SK-MEL-5 (cell line): Measurements from ENCODE around the gene PATJ. TPM values are rescaled to one million over a fixed set of nuclear protein-coding genes. Genes with fewer than 3 reads are reported as not detected.

Source experiments
- DNase-seq: peaks from one replicate; pipeline ENCODE4 v3.0.0-alpha.2; 2016; ENCODE audit warnings: low read depth, low spot score
- in situ Hi-C: cut with HindIII; loops from 2 replicates; pipeline ENCODE4 v1.10.0; 2016; ENCODE audit warnings: low sequenced_read_pairs, high pct_unique_total_duplicates, low pct_unique_long_range_greater_than_20kb
- total RNA-seq: library from RNA; depleted of rRNA; stranded (reverse); fragments of >200 nt; shearing (Covaris generic); gene quantifications from 2 replicates; pipeline ENCODE4 v1.2.3, GENCODE V29; 2014

PATJ gene
- total RNA-seq, 1 experiment from 2014 or later: 6.3 TPM

GRCh38 chr1:62071695-62072094, 329.4 kb downstream of the PATJ start:
- no peak for DNase-seq
- in situ Hi-C loops: no loop called here

DNA sequence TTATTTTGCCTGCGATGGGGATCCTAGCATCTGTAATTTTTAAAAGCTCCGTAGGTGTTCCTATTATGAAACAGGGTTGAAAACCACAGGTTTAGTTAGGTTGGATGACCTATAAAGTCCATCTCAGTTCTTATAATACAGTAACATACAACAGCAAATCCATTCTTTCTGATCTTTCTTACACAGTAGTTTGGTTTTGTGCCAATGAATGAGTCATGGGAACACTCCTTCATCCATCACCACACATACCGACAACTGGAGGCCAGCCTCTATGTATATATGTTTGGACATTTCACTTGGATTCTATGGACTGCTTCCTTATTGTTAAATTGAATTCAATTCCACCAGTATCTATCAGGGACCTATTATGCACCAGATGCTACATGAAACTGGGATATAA, 334.0 kb downstream of the PATJ start:
- in situ Hi-C loops: no loop called here
- DNase-seq: peak; percentile 75

DNA sequence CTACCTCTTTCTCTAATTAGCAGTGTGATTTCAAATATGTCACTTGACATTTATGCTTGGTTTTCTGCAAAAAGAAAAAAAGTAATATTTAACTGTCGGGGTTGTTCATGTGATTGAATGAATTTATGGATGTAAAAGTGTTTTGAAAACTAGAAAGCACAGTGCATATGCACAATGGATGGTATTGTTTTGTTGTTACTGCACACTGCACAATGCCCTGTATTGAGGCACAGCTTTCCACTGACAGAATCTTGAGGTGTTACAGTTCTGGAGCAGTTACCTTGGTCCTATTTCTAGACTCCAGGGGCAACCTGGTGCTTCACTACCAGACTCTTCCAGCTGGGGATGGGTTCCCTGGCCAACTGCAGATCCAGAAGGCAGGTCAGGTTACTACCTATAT, 335.5 kb downstream of the PATJ start:
- peak; percentile 79 for DNase-seq
- in situ Hi-C loops: no loop called here

- DNase-seq: peak; percentile 70
- in situ Hi-C loops: no loop called here
These were observed 340.4 kb downstream of the PATJ start for GRCh38 chr1:62082456-62083363.

DNA sequence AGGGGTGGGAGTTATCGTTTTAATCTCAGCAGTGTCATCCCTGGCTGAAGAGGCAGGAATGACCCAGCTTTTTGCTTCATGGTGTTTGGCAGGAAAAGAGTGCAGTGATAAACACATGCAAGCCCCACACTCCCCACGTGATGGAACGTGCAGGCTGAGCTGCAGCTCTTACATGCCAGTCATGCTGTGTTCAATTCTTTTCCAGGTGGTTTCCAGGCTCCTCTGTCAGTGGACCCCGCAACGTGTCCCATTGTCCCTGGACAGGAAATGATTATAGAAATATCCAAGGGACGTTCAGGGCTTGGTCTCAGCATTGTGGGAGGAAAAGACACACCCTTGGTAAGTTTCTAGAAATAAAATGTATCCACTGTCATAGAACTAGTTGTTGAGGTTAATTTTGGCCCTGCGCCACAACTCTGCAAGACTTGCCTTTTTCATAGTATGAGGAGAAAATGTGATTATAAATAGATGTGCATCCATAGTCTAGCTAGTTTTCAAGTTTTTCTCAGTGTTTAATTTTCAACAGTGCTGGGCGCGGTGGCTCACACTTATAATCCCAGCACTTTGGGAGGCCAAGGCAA, 342.1 kb downstream of the PATJ start:
- in situ Hi-C loops: no loop called here
- no peak for DNase-seq

DNA sequence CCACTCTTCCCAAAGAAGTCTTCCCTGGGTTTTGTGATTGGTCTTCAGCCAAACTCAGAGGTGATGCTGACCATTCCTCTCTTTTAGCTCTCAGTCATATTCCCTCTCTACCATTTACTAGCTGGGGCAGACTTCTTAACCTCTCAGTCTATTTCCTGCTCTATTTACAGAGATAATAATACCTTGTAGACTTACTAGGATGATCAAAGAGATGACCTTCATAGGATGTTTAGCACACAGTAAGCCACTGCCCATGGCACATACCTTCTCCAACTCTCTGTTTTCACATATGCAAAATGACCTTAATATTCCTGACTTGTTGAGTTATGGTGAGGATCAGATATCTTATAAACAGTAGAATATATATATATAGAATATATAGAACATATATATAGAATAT, 346.2 kb downstream of the PATJ start:
- no peak for DNase-seq
- in situ Hi-C loops: no loop called here

DNA sequence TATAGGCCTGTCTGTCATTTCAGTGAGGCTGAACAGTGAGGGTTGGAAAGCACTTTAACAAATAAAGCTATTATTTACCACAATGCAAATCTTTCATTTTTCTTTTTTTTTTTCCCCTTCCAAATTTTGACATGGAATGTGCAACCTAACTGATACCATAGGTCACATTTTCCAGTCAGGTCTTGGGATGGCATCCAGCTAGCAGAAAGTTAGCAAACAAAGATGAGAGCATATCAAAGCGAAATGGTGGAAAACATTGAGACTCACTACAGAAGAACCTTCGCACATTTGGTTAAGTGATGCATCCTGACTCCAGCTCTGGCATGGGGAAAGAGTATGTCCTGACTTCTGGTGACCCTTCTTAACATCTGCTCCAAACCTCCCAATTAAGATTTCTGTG, 347.3 kb downstream of the PATJ start:
- in situ Hi-C loops: no loop called here
- DNase-seq: no peak

GRCh38 chr1:62090016-62090415, 347.7 kb downstream of the PATJ start:
- no peak for DNase-seq
- in situ Hi-C loops: no loop called here

DNA sequence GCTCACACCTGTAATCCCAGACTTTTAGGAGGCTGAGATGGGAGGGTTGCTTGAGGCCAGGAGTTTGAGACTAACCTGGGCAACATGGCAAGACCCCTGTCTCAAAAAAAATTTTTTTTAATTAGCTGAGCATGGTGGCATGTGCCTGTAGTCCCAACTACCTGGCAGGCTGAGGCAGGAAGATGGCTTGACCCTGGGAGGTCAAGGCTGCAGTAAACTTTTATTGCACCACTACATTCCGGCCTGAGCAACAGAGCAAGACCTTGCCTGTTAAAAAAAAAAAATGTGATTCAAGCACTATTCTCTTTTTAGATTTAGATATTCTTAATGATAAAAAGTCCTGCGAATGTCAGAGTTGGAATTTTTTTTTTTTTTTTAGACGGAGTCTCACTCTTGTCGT, 349.8 kb downstream of the PATJ start:
- no peak for DNase-seq
- in situ Hi-C loops: no loop called here

- in situ Hi-C loops: no loop called here
- no peak for DNase-seq
These were observed 351.0 kb downstream of the PATJ start for GRCh38 chr1:62093261-62093660.

DNA sequence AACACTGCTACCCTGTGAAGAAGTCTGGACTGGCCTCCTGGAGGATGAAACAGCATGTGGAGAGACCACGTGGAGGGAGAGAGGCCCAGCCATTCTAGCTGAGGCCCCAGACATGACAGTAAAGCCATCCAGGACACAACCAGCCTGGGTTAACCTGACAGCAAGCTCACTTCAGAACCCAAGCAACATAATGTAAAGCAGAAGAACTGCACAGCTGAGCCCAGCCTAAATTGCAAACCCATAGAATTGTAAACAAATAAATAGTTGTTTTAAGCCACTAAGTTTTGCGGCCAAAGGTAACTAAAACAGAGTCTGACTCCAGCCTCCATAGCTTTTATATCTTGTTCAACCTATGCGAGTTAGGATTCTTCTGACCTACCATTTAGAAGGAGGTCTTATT, 355.2 kb downstream of the PATJ start:
- no peak for DNase-seq
- in situ Hi-C loops: no loop called here

- no peak for DNase-seq
- in situ Hi-C loops: no loop called here
These were observed 358.2 kb downstream of the PATJ start for GRCh38 chr1:62100442-62100841.

DNA sequence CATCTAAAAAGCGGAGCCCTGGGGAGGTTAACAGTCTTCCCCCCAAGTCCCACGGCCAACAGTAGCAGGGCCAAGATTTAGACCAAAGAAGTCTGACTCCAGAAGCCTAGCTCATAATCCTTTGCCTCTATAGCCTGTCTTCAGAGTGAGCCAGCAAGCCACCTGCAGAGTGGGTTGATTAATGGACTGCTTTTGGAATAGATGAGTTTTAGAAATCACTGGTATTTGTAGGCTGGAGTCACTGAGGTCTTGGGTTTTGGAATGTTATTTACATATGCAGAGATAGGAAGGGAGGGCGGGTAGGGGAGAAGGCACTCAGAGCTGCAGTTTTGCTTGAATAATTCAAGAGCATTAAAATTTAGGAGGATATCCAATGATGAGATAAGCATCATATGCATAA, 361.6 kb downstream of the PATJ start:
- in situ Hi-C loops: no loop called here
- DNase-seq: no peak

- no peak for DNase-seq
- in situ Hi-C loops: no loop called here
These were observed 365.6 kb downstream of the PATJ start for GRCh38 chr1:62107923-62108322.

DNA sequence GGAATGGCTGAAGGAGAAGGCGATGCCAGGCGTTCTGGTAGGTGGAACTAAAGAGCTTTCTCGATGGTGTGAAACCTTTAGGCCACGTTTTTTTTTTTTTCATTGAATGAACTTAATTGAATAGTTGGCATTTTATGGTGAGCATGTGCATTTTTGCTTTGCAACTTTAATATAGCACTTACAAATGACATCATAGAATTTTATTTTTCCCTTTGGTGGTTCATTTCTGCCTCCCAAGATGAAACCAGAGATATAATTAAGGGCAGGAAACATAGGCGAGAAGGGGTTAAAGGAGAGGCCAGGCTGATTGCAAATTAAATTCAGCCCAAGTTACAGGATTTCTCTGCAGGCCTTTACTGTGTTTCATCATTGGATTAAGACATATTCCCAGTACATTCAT, 366.8 kb downstream of the PATJ start:
- in situ Hi-C loops: no loop called here
- no peak for DNase-seq

DNA sequence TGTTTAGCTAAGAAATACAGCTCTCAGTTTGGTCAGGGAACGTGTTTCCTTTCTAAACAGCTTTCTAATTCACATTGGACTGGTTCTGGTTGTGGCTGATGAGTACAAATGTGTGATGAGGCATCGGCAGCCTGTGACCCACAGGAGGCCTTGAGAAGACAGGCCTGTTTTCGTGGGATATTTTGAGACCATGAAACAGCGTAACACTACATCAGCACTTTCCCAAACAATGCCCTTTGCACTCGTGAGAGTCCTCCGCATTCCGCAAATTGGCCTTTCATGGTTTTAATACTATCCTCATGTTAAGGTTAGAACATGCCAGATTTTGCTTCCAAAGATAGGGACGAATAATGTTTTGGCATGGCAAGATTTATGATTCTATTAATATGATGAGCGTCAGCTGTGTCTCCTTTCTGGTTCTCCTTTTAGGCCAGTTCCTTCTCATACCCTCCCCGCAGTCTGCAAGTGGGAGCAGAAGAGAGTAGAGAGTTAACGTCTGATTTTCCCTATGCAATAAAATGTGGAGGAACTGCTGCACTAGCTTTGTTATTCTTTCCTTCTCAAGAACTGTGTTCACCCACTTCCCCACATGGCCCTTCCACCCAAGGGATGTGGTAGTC, 368.0 kb downstream of the PATJ start:
- in situ Hi-C loops: no loop called here
- DNase-seq: no peak

DNA sequence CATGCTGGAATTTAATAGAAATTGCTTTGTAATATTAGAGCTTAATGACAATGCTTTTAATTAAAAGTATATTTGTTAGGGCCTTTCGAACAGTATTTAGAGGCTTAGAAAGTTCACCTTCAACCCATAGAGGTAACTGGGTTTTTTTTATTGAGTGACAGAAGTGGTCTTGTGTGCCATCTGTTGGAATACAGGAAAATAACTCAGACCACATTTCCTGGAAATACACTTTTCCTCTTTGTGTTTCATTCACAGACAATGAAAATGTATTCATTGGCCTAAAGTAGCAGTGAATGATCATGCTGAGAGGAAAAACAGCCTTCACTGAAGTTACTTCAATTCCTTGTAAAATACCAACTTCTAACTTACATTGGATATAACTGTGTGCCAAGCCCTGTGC, 368.8 kb downstream of the PATJ start:
- peak; percentile 36 for DNase-seq
- in situ Hi-C loops: no loop called here

DNA sequence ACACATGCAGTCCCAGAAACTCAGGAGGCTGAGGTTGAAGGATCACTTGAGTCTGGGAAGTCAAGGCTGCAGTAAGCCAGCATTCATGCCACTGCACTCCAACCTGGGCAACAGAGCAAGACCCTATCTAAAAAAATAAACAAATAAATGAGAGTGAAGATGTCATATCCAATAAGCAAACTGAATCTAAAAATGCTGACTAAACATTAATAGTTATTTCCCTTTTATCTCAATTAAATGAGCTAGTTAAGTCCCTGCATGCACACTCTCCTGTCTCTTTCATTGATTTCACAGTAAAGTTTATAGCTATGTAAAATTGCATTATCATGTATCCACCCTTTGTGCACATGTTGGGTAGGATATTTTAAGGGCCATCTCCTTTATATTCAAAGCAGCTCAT, 371.2 kb downstream of the PATJ start:
- DNase-seq: no peak
- in situ Hi-C loops: no loop called here
